ENCODE results near the gene INO80B.
"Not testable (repeated sequence)": the region's sequence is repeated elsewhere in the genome, so short reads cannot be mapped to it uniquely, and the experiment has no call there.

The INO80B gene

DNA sequence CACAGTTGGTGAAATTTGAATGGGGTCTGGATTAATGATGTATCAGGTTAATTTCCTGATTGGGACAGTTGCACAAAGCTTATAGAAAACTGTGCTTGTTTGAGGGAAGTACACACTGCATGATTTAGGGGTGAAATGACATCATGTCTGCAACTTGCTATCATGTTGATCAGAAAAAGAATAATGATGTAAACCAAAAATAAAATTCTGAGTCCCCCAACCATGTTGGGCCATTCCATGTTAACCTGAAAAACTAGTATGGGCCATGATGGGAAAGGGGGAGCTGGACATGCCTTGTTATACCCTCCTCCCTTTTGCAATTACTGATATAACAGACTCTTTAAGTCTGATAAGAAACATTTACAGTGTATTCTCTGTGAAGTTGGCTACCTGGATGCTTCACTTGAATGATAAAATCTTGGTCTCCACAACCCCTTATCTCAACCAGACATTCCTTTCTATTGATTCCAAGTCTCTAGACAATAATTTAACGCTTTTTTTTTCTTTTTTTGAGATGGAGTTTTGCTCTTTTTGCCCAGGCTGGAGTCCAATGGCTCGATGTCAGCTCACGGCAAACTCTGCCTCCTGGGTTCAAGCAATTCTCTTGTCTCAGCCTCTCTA lies 4.2 kb upstream of the INO80B start:
- DNase-seq, result no peak

- no peak for DNase-seq
Measured at GRCh38 chr2:74457129-74457548, 2.3 kb downstream of the INO80B start.

DNA sequence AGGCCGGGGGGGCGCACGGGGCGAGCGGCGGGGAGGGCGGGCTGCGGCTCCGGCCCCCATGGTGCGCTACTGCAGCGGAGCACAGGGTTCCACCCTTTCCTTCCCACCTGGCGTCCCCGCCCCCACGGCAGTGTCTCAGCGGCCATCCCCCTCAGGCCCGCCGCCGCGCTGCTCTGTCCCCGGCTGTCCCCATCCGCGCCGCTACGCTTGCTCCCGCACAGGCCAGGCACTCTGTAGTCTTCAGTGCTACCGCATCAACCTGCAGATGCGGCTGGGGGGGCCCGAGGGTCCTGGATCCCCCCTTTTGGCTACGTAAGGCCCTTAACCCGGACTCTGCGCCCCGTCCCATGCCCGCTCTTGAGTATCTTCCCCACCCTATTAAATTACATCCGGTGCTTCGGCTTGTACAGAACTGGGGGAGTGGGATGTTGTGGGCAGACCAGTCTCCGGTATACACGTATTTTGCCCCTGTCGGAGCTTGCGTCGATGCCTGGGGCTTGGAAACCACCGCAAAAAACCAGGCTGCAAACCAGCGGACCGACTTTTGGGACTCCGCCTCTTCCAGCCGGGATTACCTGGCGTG lies 2.8 kb downstream of the INO80B start:
- peak in 1 of 2 donors; percentile 79 for DNase-seq

DNA sequence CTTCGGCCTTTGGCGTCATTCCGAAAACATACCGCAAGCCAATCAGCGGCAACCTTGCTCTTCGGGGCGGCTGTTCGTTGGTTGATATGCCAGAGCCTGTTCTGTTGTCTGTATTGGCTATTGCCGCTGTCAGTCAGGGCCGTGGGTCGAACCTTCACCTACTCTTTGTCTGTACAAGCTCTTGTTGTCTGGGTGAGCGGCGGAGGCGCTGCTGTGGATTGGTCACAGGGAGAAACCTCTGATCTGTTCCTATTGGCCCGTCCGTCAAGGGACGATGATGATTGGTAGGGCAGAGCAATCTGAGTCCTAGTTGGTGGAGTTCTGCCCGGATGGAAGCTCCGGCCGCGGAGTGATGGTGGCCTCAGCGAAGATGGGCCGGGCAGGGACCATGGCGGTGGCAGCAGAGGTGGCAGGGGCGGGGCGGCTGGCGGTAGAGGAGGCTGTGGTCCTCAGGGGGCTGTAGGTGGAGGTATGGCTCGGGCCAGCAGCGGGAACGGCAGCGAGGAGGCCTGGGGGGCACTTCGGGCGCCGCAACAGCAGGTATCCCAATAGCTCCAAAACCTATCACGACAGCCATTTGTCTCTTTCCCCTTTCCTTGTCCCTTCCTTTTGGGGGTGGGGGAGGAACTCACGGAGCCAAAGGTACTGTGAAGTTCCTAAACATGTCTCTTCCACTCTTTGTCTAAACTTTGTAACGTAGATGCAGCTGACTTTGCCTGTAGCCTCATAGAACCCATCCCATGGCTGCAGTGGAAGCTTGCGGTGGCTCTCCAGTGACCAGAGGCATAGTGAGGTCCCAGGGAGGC lies 3.4 kb downstream of the INO80B start, which contains the start of gene WBP1:
WBP1 (plus strand) TSS at position 307 of the 806 bp plus-strand sequence; CDS start at position 472, 165 bp downstream.
- DNase-seq, result peak; percentile 85 to 99

GRCh38 chr2:74458938-74459363 lies 4.1 kb downstream of the INO80B start:
- no peak for DNase-seq

DNA sequence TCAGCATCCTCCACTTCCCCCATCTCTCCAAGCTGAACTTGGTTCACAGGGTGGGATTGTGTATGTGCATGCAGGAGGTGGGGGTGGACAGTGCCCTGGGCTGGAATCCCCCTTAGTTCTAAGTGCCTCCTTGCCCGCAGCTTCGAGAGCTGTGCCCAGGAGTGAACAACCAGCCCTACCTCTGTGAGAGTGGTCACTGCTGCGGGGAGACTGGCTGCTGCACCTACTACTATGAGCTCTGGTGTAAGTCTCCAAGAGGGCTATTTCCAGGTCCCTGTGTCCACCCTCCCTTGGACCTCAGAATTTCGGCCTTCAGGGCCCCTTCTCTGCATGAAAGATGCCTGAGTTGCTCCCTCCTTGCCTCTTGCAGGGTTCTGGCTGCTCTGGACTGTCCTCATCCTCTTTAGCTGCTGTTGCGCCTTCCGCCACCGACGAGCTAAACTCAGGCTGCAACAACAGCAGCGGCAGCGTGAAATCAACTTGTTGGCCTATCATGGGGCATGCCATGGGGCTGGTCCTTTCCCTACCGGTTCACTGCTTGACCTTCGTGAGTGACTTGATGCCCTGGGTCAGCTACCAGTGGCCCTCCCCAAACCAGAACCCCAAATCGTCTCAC lies 4.7 kb downstream of the INO80B start:
- DNase-seq, result not testable (repeated sequence)

GRCh38 chr2:74460187-74460586 lies 5.3 kb downstream of the INO80B start:
- not testable (repeated sequence) for DNase-seq

DNA sequence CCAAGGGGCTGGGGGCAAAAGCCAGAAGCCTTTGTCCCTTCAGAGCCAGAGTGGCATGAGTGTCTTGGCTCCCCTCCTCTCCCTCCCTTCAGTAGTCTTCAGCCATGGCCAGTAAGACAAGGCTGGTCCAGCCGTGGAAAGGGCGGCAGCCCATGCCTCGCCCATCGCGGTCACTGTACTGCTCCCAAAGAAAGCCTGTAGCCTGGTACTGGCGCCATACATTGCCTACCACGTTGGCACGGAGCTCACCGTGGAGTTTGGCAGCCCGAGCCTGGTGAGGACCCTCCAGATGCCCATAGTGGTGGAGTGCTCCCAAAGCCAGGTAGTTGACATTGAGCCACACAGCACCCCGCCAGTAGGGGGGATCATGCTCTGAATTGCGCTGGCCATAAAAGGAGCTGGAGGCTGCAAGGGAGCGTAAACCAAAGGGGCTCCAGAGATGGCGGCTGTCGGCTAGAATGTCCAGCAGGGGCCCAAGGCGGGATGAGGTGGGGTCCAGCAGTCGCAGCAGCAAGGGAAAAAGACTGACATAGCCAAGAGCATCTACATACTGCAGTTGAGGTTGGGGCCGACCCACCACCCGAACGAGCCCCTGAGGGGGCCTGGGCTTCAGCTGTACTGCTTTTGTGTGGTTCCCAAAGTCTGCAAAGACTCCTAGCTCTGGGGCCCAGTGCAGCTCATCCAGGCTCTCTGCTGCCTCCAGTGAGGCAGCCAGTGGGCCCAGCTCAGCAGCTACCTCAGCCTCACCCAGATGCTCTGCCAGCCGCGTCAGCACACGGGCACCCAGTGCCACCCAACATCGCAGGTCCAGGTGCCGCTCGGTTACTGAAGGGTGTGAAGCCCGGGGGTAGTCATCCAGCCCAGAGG lies 6.5 kb downstream of the INO80B start:
- DNase-seq, result no peak

DNA sequence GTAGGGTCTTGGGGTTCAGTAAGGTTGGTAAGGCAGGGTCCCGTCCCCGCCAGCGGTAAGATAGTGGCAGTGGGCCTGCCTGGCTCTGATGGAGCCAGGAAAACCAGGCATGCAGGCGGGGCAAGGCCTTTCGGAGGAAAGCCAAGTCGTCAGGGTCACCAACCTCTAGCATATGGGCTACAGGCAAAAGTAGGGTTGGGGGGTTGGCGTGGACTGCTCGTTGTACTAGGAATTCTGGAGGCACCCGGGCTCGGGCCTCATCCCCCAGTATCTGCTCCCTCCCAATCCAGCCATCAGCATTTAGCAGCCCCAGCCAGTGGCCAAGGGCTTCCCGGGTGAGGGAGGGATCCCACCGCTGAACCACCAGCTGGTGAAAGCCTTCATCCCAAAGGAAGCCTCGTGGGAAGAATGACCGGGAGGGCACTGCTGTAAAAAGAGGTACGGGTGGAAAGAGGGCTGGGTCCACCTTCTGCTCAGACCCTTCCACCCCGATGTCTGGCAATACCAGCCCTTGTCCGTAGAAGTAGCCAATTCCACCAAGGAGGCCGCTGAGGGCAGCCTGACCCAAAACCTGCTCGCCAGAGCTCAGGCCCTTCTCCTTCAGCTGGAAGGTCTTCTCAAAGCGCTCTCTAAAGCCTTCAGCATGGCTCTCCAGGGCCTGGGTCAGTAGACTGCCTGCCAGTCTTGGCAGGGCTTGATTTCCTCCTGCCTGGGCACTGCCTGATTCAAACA lies 7.3 kb downstream of the INO80B start:
- no peak for DNase-seq

GRCh38 chr2:74462786-74463105 lies 7.9 kb downstream of the INO80B start:
- DNase-seq, result no peak

- DNase-seq, result no peak
Measured at GRCh38 chr2:74464406-74464805, 9.5 kb downstream of the INO80B start.

DNA sequence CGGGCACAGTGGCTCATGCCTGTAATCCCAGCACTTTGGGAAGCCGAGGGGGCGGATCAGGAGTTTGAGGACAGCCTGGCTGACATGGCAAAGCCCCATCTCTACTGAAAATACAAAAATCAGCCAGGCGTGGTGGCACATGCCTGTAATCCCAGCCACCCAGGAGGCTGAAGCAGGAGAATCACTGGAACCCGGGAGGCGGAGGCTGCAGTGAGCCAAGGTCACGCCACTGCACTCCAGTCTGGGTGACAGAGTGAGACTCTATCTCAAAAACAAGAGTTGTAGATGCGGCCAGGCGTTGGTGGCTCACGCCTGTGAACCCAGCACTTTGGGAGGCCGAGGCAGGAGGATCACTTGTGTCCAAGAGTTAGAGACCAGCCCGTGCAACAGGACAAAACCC lies 15.9 kb downstream of the INO80B start:
- not testable (repeated sequence) for DNase-seq

GRCh38 chr2:74471332-74472065 lies 16.6 kb downstream of the INO80B start:
- no peak for DNase-seq

GRCh38 chr2:74472086-74472944 lies 17.4 kb downstream of the INO80B start, which contains the start of gene MRPL53:
MRPL53 (minus strand) TSS chr2:74472680; CDS start chr2:74472660, 20 bp downstream.
- peak; percentile 75 to 87 for DNase-seq

- no peak for DNase-seq
Measured at GRCh38 chr2:74472945-74473258, 18.0 kb downstream of the INO80B start.

- DNase-seq, result no peak
Measured at GRCh38 chr2:74474481-74474880, 19.6 kb downstream of the INO80B start.

DNA sequence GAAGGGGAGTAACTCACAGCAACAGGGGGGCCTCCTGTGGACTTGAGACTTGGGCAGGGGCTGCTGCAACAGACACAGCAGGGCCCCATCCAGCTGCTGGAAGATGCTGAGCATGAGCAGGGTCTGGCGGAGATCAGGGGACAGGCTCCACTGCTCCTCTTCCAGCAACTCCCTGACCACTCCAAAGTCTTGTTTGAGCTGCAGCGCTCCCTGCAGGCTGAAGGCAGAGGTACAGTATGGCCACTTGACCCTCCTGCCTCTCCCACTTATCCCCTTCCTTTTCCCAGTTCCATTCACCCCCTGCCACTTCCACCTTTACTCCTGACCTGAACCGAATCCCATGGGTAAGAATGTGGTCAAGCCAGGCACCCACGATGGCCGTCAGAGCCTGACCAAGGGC lies 20.0 kb downstream of the INO80B start:
- DNase-seq, result no peak

DNA sequence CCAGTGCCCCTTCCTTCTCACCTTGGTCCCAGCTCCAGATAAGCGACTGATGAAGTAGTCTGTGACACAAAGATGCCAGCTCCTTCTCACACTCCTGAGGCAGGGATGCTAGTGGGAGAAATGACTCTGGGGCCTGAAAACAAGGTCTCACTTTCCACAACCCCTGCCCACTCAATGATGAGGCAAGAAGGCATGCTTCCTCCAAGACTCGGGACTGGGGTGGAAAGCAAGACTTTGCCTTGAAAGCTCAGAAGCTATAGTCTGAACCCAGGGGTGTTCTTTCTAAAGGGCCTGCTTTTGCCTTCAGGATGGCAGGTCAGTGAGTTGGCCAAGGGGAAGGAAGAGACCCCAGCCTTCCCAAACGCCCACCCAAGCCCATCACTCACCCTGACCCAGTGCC lies 26.5 kb downstream of the INO80B start:
- no peak for DNase-seq

DNA sequence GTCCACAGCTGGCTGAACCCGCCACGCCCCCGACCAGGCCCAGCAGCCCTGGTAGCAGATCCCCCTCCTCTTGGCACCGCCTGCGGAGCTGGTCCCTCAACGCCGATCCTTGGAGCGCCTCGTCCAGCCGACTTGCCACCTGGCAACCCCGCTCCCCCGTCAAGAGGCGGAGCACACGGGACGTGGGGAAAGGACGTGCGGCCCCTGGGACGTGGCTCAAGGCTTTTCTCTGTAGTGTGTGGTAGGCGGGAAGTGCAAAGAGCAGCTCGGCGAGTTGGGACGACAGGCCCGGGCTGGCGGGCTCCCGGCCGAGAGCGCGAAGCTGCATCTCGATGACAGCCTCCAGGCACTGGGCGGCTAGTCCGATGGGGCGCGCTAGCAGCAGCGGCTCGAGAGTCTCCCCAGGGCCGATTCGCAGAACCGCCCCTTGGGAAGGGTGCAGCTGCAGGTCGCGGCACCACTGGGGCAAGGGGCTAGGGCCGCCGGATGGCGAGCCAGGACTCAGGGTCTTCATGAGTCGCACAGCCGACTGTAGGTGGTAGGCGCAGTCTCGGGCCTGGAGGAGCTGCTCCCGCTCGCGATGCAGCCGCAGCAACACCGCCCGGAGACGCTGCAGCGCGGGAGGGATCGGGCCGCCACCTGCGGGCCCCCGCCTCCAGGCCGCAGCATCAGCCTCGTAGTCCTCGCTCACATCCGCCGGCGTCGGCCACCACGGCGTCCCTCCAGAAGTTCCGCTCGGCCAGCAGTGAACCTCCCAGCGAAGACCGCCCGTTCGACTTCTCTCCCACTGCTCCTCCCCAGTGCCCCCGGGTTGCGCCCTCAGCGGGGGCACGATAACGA lies 27.3 kb downstream of the INO80B start:
- peak; percentile 63 to 81 for DNase-seq

Measured in bone marrow (tissue), 2 donors.